Measurements from ENCODE around the gene SPATA19. TPM values are rescaled to one million over a fixed set of nuclear protein-coding genes. Genes with fewer than 3 reads are reported as not detected.

SPATA19 gene
- total and polyA plus RNA-seq, 2 experiments from 2014 or later: not detected

DNA sequence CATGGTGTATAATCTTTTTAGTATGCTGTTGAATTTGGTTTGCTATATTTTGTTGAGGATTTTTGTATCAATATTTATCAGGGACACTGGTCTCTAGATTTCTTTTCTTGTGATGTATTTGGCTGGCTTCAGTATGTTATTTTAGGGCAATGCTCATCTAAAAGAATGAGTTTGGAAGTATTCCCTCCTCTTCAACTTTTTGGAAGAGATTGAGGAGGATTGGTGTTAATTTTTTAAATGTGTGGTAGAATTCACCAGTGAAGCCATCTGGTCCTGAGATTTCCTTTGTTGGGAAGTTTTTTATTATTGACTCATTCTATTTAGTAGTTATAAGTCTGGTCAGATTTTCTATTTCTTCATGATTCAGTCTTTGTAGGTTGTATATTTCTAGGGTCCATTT is 22.1 kb upstream of the SPATA19 start:
- Mint-ChIP-seq H3K4me1 (no peaks in the 10 kb centered on the region), H3K9me3 (no peaks in the 10 kb centered on the region), H3K4me3 (no peak overlapping the region), H3K27ac (no peak overlapping the region), H3K27me3 (ENCODE audit: insufficient read depth, low read depth, poor library complexity) (peaks cover 2% of the 10 kb centered on the region), H3K36me3 (ENCODE audit: low read depth) (no peaks in the 10 kb centered on the region)
- no peak overlapping the region for H3K4me3 ChIP-seq
- H3K4me1 ChIP-seq (ENCODE audit: insufficient read depth): no peaks in the 10 kb centered on the region
- H3F3A ChIP-seq (replicated peaks; ENCODE audit: low read depth): no peaks in the 10 kb centered on the region
- H2AFZ ChIP-seq: no peak overlapping the region
- DNase-seq (ENCODE audit: low spot score) (no peak), ATAC-seq (no peak)
- H3K4me2 ChIP-seq: no peak overlapping the region
- no peaks in the 10 kb centered on the region for H3K79me2 ChIP-seq (replicated peaks; ENCODE audit: insufficient read depth)
- H3K9me2 ChIP-seq (ENCODE audit: insufficient read depth): 0 out of 2 replicates have a peak, but pooled peaks cover 9% of the 10 kb centered on the region
- H4K20me1 ChIP-seq (replicated peaks; ENCODE audit: insufficient read depth): no peaks in the 10 kb centered on the region
- no peaks in the 10 kb centered on the region for H3K36me3 ChIP-seq (ENCODE audit: insufficient read depth)
- no peak overlapping the region for H3K27ac ChIP-seq (ENCODE audit: low read depth)
- H3K27me3 ChIP-seq (ENCODE audit: insufficient read depth): no peaks in the 10 kb centered on the region
- TF ChIP-seq CTCF (conservative IDR thresholded peaks at IDR 0.05; ENCODE audit: low read depth in 2 of 2) (no peak), EZH2 (IDR thresholded peaks at IDR 0.05; ENCODE audit: low read depth, unreplicated experiment) (no peak), EZH2phosphoT487 (IDR thresholded peaks at IDR 0.05; ENCODE audit: unreplicated experiment) (no peak), NANOG (IDR thresholded peaks at IDR 0.05; ENCODE audit: borderline replicate concordance) (no peak), STAT1 (IDR thresholded peaks at IDR 0.05; ENCODE audit: unreplicated experiment) (no peak), JUNB (IDR thresholded peaks at IDR 0.05; ENCODE audit: unreplicated experiment) (no peak), ZNF331 (CRISPR knock-in tag; IDR thresholded peaks at IDR 0.05; ENCODE audit: low read depth) (no peak), ZNF114 (CRISPR knock-in tag; IDR thresholded peaks at IDR 0.05) (no peak), POLR2AphosphoS5 (IDR thresholded peaks at IDR 0.05; ENCODE audit: low read depth) (no peak), CREB1 (CRISPR knock-in tag; IDR thresholded peaks at IDR 0.05; ENCODE audit: low read depth) (no peak)
- TF ChIP-seq, protein P1, sequence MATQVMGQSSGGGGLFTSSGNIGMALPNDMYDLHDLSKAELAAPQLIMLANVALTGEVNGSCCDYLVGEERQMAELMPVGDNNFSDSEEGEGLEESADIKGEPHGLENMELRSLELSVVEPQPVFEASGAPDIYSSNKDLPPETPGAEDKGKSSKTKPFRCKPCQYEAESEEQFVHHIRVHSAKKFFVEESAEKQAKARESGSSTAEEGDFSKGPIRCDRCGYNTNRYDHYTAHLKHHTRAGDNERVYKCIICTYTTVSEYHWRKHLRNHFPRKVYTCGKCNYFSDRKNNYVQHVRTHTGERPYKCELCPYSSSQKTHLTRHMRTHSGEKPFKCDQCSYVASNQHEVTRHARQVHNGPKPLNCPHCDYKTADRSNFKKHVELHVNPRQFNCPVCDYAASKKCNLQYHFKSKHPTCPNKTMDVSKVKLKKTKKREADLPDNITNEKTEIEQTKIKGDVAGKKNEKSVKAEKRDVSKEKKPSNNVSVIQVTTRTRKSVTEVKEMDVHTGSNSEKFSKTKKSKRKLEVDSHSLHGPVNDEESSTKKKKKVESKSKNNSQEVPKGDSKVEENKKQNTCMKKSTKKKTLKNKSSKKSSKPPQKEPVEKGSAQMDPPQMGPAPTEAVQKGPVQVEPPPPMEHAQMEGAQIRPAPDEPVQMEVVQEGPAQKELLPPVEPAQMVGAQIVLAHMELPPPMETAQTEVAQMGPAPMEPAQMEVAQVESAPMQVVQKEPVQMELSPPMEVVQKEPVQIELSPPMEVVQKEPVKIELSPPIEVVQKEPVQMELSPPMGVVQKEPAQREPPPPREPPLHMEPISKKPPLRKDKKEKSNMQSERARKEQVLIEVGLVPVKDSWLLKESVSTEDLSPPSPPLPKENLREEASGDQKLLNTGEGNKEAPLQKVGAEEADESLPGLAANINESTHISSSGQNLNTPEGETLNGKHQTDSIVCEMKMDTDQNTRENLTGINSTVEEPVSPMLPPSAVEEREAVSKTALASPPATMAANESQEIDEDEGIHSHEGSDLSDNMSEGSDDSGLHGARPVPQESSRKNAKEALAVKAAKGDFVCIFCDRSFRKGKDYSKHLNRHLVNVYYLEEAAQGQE (IDR thresholded peaks at IDR 0.05; ENCODE audit: unreplicated experiment): no peak
- TF ChIP-seq, protein P2, sequence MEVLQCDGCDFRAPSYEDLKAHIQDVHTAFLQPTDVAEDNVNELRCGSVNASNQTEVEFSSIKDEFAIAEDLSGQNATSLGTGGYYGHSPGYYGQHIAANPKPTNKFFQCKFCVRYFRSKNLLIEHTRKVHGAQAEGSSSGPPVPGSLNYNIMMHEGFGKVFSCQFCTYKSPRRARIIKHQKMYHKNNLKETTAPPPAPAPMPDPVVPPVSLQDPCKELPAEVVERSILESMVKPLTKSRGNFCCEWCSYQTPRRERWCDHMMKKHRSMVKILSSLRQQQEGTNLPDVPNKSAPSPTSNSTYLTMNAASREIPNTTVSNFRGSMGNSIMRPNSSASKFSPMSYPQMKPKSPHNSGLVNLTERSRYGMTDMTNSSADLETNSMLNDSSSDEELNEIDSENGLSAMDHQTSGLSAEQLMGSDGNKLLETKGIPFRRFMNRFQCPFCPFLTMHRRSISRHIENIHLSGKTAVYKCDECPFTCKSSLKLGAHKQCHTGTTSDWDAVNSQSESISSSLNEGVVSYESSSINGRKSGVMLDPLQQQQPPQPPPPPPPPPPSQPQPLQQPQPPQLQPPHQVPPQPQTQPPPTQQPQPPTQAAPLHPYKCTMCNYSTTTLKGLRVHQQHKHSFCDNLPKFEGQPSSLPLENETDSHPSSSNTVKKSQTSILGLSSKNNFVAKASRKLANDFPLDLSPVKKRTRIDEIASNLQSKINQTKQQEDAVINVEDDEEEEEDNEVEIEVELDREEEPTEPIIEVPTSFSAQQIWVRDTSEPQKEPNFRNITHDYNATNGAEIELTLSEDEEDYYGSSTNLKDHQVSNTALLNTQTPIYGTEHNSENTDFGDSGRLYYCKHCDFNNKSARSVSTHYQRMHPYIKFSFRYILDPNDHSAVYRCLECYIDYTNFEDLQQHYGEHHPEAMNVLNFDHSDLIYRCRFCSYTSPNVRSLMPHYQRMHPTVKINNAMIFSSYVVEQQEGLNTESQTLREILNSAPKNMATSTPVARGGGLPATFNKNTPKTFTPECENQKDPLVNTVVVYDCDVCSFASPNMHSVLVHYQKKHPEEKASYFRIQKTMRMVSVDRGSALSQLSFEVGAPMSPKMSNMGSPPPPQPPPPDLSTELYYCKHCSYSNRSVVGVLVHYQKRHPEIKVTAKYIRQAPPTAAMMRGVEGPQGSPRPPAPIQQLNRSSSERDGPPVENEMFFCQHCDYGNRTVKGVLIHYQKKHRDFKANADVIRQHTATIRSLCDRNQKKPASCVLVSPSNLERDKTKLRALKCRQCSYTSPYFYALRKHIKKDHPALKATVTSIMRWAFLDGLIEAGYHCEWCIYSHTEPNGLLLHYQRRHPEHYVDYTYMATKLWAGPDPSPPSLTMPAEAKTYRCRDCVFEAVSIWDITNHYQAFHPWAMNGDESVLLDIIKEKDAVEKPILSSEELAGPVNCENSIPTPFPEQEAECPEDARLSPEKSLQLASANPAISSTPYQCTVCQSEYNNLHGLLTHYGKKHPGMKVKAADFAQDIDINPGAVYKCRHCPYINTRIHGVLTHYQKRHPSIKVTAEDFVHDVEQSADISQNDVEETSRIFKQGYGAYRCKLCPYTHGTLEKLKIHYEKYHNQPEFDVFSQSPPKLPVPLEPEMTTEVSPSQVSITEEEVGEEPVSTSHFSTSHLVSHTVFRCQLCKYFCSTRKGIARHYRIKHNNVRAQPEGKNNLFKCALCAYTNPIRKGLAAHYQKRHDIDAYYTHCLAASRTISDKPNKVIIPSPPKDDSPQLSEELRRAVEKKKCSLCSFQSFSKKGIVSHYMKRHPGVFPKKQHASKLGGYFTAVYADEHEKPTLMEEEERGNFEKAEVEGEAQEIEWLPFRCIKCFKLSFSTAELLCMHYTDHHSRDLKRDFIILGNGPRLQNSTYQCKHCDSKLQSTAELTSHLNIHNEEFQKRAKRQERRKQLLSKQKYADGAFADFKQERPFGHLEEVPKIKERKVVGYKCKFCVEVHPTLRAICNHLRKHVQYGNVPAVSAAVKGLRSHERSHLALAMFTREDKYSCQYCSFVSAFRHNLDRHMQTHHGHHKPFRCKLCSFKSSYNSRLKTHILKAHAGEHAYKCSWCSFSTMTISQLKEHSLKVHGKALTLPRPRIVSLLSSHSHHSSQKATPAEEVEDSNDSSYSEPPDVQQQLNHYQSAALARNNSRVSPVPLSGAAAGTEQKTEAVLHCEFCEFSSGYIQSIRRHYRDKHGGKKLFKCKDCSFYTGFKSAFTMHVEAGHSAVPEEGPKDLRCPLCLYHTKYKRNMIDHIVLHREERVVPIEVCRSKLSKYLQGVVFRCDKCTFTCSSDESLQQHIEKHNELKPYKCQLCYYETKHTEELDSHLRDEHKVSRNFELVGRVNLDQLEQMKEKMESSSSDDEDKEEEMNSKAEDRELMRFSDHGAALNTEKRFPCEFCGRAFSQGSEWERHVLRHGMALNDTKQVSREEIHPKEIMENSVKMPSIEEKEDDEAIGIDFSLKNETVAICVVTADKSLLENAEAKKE (CRISPR knock-in tag; IDR thresholded peaks at IDR 0.05): no peak
- TF ChIP-seq, protein P3, sequence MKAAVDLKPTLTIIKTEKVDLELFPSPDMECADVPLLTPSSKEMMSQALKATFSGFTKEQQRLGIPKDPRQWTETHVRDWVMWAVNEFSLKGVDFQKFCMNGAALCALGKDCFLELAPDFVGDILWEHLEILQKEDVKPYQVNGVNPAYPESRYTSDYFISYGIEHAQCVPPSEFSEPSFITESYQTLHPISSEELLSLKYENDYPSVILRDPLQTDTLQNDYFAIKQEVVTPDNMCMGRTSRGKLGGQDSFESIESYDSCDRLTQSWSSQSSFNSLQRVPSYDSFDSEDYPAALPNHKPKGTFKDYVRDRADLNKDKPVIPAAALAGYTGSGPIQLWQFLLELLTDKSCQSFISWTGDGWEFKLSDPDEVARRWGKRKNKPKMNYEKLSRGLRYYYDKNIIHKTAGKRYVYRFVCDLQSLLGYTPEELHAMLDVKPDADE (IDR thresholded peaks at IDR 0.05): no peak
